VCaP (cell line): ENCODE results near the gene SMIM44.

Experiments
- H3K27ac ChIP-seq: fragments of 450-650 bp; 2 replicates; pipeline ENCODE4 v1.5.1; 2017
- TF ChIP-seq, protein P1 (sequence below): fragments of 450-650 bp; conservative IDR thresholded peaks from 2 replicates; pipeline ENCODE4 v1.5.1; 2017; ENCODE audit warnings: mild to moderate bottlenecking, moderate library complexity

SMIM44 gene

DNA sequence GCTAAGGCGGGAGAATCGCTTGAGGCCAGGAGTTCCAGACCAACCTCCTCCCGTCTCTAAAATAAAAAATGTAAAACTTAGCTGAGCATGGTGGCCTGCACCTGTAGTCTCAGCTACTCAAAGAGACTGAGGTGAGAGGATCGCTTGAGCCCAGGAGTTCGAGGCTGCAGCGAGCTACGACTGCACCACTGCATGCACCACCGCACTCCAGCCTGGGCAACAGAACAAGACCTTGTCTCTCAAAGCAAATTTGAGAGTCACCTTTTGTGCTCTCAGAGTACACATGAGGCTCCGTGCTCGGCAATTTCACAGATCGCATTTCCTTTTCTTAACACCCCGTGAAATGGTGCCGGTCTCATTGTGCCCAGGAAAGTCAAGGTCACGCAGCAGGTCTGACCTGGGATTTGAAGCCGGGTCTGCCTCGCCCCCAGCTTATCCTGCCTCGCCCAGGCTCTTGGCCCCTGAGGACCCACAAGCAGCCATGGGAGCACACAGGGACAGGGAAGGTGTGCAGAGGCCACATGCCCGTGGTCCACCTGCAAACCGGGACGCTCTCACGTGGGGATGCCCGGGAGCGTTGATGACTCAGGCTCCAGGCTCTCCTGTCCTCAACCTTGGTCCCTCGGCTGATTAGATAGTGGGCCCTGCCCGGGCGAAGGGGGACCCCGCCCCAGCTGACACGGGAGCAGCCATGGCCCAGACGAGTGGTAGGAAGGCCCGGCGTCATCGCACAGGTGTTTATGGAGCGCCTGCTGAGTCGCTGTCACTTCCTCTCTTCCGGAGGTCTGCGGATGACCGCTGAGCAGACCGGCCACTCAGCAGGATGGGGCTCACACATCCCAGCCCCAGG lies 1.8 kb downstream of the SMIM44 start:
- TF ChIP-seq, protein P1, sequence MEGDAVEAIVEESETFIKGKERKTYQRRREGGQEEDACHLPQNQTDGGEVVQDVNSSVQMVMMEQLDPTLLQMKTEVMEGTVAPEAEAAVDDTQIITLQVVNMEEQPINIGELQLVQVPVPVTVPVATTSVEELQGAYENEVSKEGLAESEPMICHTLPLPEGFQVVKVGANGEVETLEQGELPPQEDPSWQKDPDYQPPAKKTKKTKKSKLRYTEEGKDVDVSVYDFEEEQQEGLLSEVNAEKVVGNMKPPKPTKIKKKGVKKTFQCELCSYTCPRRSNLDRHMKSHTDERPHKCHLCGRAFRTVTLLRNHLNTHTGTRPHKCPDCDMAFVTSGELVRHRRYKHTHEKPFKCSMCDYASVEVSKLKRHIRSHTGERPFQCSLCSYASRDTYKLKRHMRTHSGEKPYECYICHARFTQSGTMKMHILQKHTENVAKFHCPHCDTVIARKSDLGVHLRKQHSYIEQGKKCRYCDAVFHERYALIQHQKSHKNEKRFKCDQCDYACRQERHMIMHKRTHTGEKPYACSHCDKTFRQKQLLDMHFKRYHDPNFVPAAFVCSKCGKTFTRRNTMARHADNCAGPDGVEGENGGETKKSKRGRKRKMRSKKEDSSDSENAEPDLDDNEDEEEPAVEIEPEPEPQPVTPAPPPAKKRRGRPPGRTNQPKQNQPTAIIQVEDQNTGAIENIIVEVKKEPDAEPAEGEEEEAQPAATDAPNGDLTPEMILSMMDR = no peak
- no peak overlapping the region for H3K27ac ChIP-seq

DNA sequence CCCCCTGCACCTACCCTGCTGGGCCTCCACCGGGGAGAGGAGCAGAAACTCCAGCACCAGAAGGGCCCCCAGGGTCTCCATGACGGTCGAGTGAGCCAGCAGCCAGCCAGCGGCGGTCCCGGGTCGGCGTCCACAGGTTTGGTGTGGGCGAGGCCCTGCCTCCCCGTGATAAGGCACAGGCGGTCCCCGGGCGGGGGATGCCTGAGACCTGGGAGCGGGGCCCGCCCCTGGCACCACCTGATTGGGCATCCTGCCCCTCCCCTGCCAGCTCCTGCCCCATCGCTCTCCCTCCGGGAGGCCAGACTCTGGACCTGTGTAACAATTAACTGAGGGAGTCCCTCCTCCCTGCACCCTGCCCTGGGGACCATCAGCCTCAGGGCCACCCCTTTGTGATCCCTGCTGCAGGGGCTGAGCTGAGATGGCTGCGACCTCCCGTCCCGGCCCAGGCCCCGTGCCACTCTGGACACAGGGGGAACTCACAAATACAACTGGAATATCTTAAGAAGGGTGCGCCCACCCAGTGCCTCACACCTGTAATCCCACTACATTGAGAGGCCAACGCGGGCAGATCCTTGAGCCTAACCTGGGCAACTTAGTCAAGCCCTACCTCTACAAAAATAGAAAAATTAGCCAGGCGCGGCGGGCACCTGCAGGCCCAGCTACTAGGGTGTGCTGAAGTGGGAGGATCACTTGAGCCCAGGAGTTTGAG lies 2.7 kb downstream of the SMIM44 start, which contains the start of gene SMIM24:
Gene SMIM24 (minus strand): TSS at position 143 of the 709 bp plus-strand sequence. CDS start 62 bp downstream, at position 81.
- H3K27ac ChIP-seq = no peak within 1 kb of the TSS
- TF ChIP-seq, protein P1 = no peak

DNA sequence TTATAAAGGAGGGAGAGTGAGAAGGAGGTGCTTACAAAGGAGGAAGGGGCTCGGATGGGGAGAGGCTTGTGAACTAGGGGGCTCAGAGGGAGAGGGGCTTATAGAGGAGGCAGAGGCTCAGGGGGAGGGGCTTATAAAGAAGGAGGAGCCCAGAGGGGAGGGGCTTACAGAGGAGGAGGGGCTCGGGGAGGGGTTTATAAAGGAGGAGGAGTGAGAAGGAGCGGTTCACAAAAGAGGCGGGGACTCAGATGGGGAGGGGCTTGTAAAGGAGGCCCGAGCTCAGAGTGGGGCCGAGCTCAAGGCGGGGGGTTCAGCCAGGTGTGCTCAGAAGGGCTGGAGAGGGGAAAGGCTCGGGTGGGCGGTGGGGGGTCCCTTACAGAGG lies 3.4 kb downstream of the SMIM44 start:
- TF ChIP-seq, protein P1 = no peak
- H3K27ac ChIP-seq = no peak overlapping the region

DNA sequence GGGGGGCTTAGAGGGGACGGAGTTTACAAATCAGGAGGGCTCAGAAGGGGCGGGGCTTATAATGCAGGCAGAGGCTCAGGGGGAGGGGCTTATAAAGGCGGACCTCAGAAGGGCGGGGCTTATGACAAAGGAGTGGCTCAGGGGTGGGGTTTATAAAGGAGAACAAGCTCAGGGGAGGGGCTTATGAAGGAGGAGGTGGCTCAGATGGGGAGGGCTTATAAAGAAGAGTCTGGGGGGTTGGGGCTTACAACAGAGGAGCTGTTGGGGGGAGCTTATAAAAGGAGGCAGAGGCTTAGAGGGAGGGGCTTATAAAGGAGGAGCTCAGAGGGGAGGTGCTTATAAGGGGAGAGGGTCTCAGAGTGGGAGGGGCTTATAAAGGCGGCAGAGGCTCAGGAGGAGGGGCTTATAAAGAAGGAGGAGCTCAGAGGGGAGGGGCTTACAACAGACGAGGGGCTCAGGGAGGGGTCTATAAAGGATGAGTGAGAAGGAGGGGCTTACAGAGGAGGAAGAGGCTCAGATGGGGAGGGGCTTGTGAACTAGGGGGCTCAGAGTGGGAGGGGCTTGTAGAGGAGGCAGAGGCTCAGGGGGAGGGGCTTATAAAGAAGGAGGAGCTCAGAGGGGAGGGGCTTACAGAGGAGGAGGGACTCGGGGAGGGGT lies 3.9 kb downstream of the SMIM44 start:
- TF ChIP-seq, protein P1 = no peak
- H3K27ac ChIP-seq = no peak overlapping the region

DNA sequence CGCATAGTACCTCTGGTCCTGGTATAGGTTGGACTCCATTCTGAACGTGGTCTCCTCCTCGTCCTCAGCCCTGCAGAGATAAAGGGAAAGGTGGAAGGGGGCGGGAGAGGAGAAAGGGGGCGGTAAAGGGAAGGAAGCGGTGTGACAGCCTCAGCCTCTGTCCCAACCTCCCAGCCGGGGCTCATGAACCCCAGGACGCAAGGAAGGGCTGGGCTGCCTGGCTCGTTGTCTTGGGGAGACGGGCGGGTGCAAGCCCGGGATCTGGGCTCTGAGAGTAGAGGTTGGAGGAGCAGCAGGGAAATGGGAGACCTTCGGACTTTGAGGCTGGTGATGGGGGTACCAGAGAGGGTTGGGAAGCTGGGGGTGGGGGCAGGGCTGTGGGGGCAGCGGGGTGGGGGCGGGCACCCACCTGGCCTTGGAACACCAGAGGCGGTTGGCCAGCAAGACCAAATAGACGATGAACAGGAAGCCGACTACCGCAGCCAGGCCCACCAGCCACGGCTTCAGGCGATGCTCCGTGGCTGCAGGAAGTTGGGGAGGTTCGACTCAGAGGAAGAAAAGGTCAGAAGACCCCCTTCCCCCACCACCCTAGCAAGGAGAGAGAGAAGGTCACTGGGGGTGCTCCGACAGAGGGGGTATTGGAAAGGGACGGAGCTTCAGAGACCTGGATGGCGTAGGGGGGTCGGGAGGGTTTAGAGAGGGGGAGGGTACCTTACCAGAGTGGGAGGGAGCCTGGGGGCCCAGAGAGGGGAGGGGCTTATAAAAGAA lies 4.6 kb downstream of the SMIM44 start:
- H3K27ac ChIP-seq = no peak overlapping the region
- TF ChIP-seq, protein P1 = no peak

DNA sequence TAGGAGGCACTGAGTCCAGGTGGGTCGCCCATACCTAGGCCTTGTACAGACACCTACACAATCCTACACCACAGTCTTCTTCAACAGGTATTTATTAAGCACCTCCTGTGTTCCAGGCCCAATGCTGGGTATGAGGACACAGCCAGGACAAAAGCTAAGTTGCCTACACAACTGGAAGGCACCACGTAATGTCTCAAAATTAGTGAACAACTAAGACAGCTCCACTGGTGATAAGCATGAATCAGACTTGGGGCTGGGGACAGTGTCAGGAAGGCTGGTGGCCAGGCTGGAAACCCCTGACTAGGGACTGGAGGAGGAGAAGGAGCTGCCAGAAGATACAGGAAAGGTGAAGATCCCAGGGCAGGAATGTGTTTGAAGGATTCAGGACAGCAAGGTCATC lies 5.3 kb downstream of the SMIM44 start:
- TF ChIP-seq, protein P1 = no peak
- no peak overlapping the region for H3K27ac ChIP-seq
